Activated CD4-positive, alpha-beta T cell treated with anti-CD3 and anti-CD28 coated beads for 36 hours (primary cell): Measurements from ENCODE around the gene CHMP4A. TPM values are rescaled to one million over a fixed set of nuclear protein-coding genes. Genes with fewer than 3 reads are reported as not detected.

Experiments
- ATAC-seq: fragments of 200-7000 bp; cut with Tn5 transposase; one replicate; pipeline ENCODE4 v1.10.0; 2021; ENCODE audit warnings: mild to moderate bottlenecking, moderate library complexity
- CTCF ChIA-PET: fragments of 350-600 bp; sonication (Branson Sonifier 250); formaldehyde crosslinking; loops from one replicate; lab custom pipeline; 2021; ENCODE audit warnings: antibody characterized with exemption; lab: Charles Lee
- POLR2A ChIA-PET: fragments of 350-600 bp; sonication (Branson Sonifier 250); formaldehyde crosslinking; loops from one replicate; lab custom pipeline; 2021; ENCODE audit warnings: antibody characterized with exemption, inconsistent platforms; lab: Charles Lee
- DNase-seq: peaks from one replicate; pipeline ENCODE4 v3.0.0-alpha.2; 2020
- H3K27ac Mint-ChIP-seq: one replicate; pipeline ENCODE4 v1.8.0; 2021; ENCODE audit warnings: mixed read lengths
- H3K27me3 Mint-ChIP-seq: one replicate; pipeline ENCODE4 v1.8.0; 2021; ENCODE audit warnings: mixed read lengths
- H3K36me3 Mint-ChIP-seq: one replicate; pipeline ENCODE4 v1.8.0; 2021; ENCODE audit warnings: low read depth, mixed read lengths
- H3K4me1 Mint-ChIP-seq: one replicate; pipeline ENCODE4 v1.8.0; 2021; ENCODE audit warnings: mixed read lengths
- H3K4me3 Mint-ChIP-seq: one replicate; pipeline ENCODE4 v1.8.0; 2021; ENCODE audit warnings: mild to moderate bottlenecking, moderate library complexity, mixed read lengths
- H3K9me3 Mint-ChIP-seq: one replicate; pipeline ENCODE4 v1.8.0; 2021; ENCODE audit warnings: low read depth, mixed read lengths
- intact Hi-C, 2 experiments: fragments of 100-400 bp; cut with DNase I in 1 of 2; cut with micrococcal nuclease in 1 of 2; formaldehyde crosslinking; loops; one replicate each; pipeline versions ENCODE4 v1.14.2 to v1.15.1; 2022 to 2024; cut with DNase I, micrococcal nuclease
- total RNA-seq, 2 experiments: library from RNA; stranded (reverse); gene quantifications; one replicate each; pipeline ENCODE4 v1.2.3, GENCODE V29; 2021

CHMP4A gene, protein sequence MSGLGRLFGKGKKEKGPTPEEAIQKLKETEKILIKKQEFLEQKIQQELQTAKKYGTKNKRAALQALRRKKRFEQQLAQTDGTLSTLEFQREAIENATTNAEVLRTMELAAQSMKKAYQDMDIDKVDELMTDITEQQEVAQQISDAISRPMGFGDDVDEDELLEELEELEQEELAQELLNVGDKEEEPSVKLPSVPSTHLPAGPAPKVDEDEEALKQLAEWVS
- 10 to 100 TPM; 48.8 to 73.0 TPM for total RNA-seq

GRCh38 chr14:24212924-24213865 is at the start of gene CHMP4A:
CHMP4A (minus strand) TSS chr14:24213488; CDS start chr14:24213439, 49 bp downstream.
- ChIA-PET CTCF (interaction anchor here (0.6 to 3.8 kb wide), 14 partner anchors 15 to 223 kb away, joined by 3 to 44 read pairs (median 7); partner anchors contain the start of genes CIDEB, DHRS1, IPO4 and LTB4R), POLR2A (interaction anchor here (0.5 to 2.3 kb wide), 17 partner anchors 13 to 1342 kb away, joined by 3 to 18 read pairs (median 4); partner anchors contain the start of genes DCAF11, EMC9, GMPR2 and IPO4)
- intact Hi-C loops, result loop anchor here (1.0 to 2.0 kb wide), 14 partner anchors 18 to 229 kb away; partner anchors contain the start of genes DHRS1 (in 2 of the 2), GMPR2 (in 2 of the 2), NEDD8 (in 2 of the 2) and NOP9 (in 2 of the 2)
- Mint-ChIP-seq H3K4me1 (peaks cover 50% of the 10 kb centered on the region), H3K4me3 (peak within 1 kb of the TSS; percentile 94), H3K27me3 (no peaks in the 10 kb centered on the region), H3K9me3 (no peaks in the 10 kb centered on the region), H3K36me3 (peaks cover 50% of the 10 kb centered on the region), H3K27ac (peak within 1 kb of the TSS; percentile 95)
- ATAC-seq (peak; percentile 82), DNase-seq (peak; percentile 99)

- H3K4me1 Mint-ChIP-seq, result no peaks in the 10 kb centered on the region
- H3K36me3 Mint-ChIP-seq, result peaks cover 12% of the 10 kb centered on the region
- ChIA-PET POLR2A (no interaction called here), CTCF (interaction anchor here (0.8 to 0.9 kb wide), 2 partner anchors 19 to 48 kb away, joined by 3 to 7 read pairs; partner anchors contain the start of genes LTB4R2 and TINF2)
- no peak overlapping the region for H3K27ac Mint-ChIP-seq
- no peak overlapping the region for H3K4me3 Mint-ChIP-seq
- ATAC-seq (no peak), DNase-seq (no peak)
- H3K9me3 Mint-ChIP-seq, result no peaks in the 10 kb centered on the region
- no peaks in the 10 kb centered on the region for H3K27me3 Mint-ChIP-seq
- intact Hi-C loops, result no loop called here
Observed at GRCh38 chr14:24261969-24262327, 48.7 kb upstream of the CHMP4A start.

GRCh38 chr14:24261256-24261968 is 48.1 kb upstream of the CHMP4A start:
- peak overlapping the region; percentile 31 for H3K27ac Mint-ChIP-seq
- intact Hi-C loops, result no loop called here
- CTCF ChIA-PET, result interaction anchor here (0.8 to 0.9 kb wide), 2 partner anchors 19 to 49 kb away, joined by 3 to 7 read pairs; partner anchors contain the start of genes LTB4R2 and TINF2
- POLR2A ChIA-PET, result interaction anchor here (0.9 kb wide), 1 partner anchor 195 kb away, joined by 4 read pairs; no protein-coding TSS in a partner anchor
- ATAC-seq (no peak), DNase-seq (no peak)
- no peaks in the 10 kb centered on the region for H3K27me3 Mint-ChIP-seq
- H3K9me3 Mint-ChIP-seq, result no peaks in the 10 kb centered on the region
- H3K36me3 Mint-ChIP-seq, result peaks cover 7% of the 10 kb centered on the region
- no peak overlapping the region for H3K4me3 Mint-ChIP-seq
- no peaks in the 10 kb centered on the region for H3K4me1 Mint-ChIP-seq

GRCh38 chr14:24260780-24261157 is 47.5 kb upstream of the CHMP4A start:
- ATAC-seq (no peak), DNase-seq (no peak)
- peaks cover 7% of the 10 kb centered on the region for H3K36me3 Mint-ChIP-seq
- POLR2A ChIA-PET, result interaction anchor here (0.9 kb wide), 1 partner anchor 195 kb away, joined by 4 read pairs; no protein-coding TSS in a partner anchor
- H3K27ac Mint-ChIP-seq, result peak overlapping the region; percentile 31
- no peaks in the 10 kb centered on the region for H3K9me3 Mint-ChIP-seq
- CTCF ChIA-PET, result no interaction called here
- no peak overlapping the region for H3K4me3 Mint-ChIP-seq
- intact Hi-C loops, result no loop called here
- no peaks in the 10 kb centered on the region for H3K27me3 Mint-ChIP-seq
- H3K4me1 Mint-ChIP-seq, result no peaks in the 10 kb centered on the region

DNA sequence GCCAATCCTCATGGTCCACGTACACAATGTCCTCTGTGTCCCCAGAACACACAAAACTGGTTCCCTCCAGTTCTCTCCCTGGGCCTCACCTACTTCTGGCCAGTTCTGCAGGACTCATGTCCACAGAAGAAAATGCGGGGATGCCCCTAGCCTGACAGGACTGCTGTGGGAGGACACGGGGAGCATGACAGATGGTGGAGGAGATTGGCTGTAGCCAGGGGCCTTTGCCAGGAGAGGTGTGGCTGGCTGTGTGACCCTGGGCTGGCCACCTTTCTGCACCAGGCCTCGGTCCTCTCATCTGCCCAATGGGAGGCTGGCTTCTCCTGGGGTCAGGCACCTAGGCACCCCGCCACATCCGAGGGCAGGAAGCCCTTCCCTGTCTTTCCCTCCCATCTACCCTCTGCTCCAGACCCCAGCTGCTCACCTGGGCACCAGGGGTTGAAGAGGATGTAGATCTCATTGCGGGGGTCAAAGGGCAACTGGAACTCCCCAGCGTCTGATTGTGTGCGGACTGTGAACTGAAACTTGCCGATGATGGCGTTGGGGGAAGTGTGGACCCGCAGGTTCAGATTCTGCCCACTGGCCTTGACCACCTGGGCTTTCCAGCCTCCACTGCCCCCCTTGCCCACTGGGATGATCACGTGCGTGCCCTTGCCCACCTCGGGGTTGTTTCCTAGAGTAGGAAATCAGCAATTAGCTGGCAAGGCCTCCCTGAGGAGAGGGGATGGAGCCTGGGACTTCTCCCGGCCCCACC is 46.9 kb upstream of the CHMP4A start:
- no peak for DNase-seq
- ChIA-PET POLR2A (interaction anchor here (0.9 kb wide), 1 partner anchor 194 kb away, joined by 4 read pairs; no protein-coding TSS in a partner anchor), CTCF (no interaction called here)
- Mint-ChIP-seq H3K27me3 (no peaks in the 10 kb centered on the region), H3K27ac (no peak overlapping the region), H3K36me3 (peaks cover 11% of the 10 kb centered on the region), H3K4me1 (no peaks in the 10 kb centered on the region), H3K4me3 (no peak overlapping the region), H3K9me3 (no peaks in the 10 kb centered on the region)
- intact Hi-C loops, result no loop called here
- no peak for ATAC-seq

DNA sequence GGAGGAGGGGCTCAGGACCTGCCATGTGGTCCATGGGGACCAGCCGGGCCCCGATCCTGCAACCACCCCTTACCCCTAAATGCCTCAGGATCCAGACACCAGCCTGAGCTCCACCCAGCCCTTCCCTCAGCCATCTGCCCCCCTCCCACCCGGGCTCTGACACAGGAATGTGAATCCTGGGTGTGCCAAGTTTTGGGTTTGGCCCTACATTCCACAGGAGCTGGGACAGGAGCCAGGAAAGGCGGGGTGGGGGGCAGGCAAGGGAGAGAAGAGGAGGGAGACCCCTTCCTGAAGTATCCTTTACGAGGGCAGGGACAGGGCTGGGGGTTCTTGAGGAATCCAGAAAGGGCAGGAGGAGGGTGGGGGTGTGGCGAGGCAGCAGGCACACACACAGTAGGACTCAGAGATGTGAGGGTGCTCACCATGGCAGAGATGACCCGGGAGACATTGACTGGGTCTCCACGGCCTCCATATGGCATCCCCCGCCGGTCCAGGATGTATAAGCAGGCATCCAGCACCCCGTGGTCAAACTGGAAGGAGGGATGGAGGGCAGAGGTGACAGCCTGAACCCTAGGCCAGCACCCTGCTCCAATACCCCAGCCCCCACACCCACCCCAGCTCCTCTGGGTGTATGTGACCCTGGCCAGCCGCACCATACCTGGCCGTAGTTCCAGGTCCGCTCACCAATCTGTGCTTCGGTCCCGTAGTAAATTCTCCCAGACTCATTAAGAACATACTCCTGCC is 46.2 kb upstream of the CHMP4A start:
- ATAC-seq (no peak), DNase-seq (no peak)
- Mint-ChIP-seq H3K4me3 (no peak overlapping the region), H3K27ac (no peak overlapping the region), H3K36me3 (peaks cover 13% of the 10 kb centered on the region), H3K27me3 (no peaks in the 10 kb centered on the region), H3K4me1 (no peaks in the 10 kb centered on the region), H3K9me3 (no peaks in the 10 kb centered on the region)
- ChIA-PET POLR2A (no interaction called here), CTCF (no interaction called here)
- intact Hi-C loops, result no loop called here

DNA sequence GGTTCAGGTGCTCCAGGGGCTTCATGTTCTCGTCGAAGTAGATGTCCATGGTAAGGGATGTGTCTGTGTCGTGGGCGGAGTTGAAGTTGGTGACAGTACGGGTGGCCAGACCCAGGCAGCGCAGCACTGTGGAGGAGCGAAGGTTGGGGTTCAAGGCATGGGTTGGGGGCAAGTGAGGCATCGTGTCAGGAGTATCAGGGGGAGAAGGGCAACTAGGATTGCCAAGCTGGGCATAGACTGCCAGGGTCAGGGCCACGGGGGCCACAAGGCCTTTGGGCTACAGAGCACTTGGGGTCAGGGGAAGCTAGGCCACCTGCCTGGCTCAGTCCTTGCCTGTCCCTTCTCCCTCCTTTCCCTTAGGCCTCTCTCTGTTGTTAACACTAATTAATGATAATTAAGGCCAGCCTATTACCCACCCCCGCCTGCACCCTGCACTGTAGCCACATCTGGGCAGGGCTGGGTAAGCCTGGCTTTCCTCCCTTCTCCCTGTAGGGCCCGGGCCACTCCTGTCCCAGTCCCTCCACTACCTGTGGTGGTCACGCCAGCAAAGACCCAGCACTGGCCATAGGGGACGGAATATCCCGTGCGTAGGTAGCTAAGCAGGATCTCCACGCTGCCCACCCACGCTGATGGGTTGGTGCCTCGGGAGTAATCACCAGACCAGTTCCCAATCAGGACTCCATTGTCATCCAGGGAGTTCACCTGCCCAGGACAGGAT is 45.4 kb upstream of the CHMP4A start:
- ChIA-PET CTCF (no interaction called here), POLR2A (no interaction called here)
- no peak for ATAC-seq
- Mint-ChIP-seq H3K27me3 (no peaks in the 10 kb centered on the region), H3K27ac (no peak overlapping the region), H3K4me1 (no peaks in the 10 kb centered on the region), H3K9me3 (no peaks in the 10 kb centered on the region), H3K4me3 (no peak overlapping the region), H3K36me3 (peaks cover 17% of the 10 kb centered on the region)
- DNase-seq, result no peak
- intact Hi-C loops, result no loop called here

DNA sequence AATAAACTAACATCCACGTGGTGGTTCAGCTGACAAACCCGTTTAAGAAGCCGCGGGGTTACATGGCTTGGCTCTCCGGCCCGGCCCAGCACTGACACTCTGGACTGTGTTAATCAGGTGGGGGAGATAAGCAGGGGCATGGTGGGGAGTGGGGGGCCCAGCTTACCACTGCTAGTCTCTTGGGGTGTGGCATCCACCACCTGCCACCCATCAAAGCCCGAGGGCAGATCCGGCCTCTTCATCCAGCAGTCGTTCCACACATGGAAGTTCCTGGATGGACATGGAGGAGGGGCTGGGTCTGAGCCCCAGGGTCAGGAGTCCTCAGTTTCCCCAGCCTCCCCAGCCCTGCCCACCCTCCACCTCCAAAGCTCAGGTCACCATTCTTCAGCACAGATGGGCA is 44.8 kb upstream of the CHMP4A start:
- H3K4me3 Mint-ChIP-seq, result no peak overlapping the region
- no peak for DNase-seq
- ATAC-seq, result no peak
- POLR2A ChIA-PET, result no interaction called here
- CTCF ChIA-PET, result no interaction called here
- H3K27me3 Mint-ChIP-seq, result no peaks in the 10 kb centered on the region
- H3K36me3 Mint-ChIP-seq, result peaks cover 18% of the 10 kb centered on the region
- intact Hi-C loops, result no loop called here
- H3K9me3 Mint-ChIP-seq, result no peaks in the 10 kb centered on the region
- no peaks in the 10 kb centered on the region for H3K4me1 Mint-ChIP-seq
- no peak overlapping the region for H3K27ac Mint-ChIP-seq

DNA sequence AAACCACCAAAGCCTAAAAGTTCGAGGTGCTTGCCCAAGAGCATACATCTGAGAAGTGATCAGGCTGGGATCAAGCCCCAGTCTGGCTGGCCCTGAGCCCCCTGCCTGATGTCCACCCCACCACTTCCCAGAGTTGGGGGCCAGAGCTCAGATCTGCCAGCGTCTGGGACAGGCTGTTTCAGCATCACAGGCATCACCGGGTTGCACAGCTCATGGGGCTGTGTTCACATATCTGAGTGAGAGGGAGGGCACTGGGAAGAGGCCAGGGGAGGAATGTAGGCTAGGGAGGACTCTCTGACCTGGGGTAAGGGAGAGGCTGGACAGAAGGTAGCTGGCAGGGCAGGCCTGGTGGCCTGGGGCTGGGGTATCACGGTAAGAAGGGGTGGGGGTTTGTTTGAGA is 43.7 kb upstream of the CHMP4A start:
- no peaks in the 10 kb centered on the region for H3K27me3 Mint-ChIP-seq
- CTCF ChIA-PET, result interaction anchor here (1.0 kb wide), 1 partner anchor 50 kb away, joined by 3 read pairs; no protein-coding TSS in a partner anchor
- DNase-seq (no peak), ATAC-seq (no peak)
- H3K4me3 Mint-ChIP-seq, result no peak overlapping the region
- H3K27ac Mint-ChIP-seq, result no peak overlapping the region
- intact Hi-C loops, result no loop called here
- H3K9me3 Mint-ChIP-seq, result no peaks in the 10 kb centered on the region
- no peaks in the 10 kb centered on the region for H3K4me1 Mint-ChIP-seq
- POLR2A ChIA-PET, result no interaction called here
- H3K36me3 Mint-ChIP-seq, result peaks cover 18% of the 10 kb centered on the region
